ENCODE measurements around the gene TBX15.

DNA sequence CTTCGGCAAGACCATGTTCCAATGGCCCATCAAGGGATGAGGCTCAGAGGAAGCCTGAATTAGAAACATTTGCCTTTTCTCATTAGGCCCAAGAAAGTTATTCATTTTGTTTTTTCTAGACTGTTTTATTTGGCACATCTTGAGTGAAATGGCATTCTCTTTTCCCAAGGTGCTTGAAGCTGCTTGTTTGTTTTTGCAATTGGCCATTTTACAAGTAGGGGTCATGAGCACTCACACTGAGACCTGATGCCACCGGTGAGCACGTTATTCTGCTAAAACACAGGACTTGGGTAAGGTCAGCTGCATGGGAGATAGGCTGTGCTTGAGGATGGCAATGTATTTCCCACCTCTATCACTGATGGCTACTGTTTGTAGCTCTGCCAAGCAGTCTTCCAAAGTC lies 128.1 kb downstream of the TBX15 start:
- TF ChIP-seq, protein P1, sequence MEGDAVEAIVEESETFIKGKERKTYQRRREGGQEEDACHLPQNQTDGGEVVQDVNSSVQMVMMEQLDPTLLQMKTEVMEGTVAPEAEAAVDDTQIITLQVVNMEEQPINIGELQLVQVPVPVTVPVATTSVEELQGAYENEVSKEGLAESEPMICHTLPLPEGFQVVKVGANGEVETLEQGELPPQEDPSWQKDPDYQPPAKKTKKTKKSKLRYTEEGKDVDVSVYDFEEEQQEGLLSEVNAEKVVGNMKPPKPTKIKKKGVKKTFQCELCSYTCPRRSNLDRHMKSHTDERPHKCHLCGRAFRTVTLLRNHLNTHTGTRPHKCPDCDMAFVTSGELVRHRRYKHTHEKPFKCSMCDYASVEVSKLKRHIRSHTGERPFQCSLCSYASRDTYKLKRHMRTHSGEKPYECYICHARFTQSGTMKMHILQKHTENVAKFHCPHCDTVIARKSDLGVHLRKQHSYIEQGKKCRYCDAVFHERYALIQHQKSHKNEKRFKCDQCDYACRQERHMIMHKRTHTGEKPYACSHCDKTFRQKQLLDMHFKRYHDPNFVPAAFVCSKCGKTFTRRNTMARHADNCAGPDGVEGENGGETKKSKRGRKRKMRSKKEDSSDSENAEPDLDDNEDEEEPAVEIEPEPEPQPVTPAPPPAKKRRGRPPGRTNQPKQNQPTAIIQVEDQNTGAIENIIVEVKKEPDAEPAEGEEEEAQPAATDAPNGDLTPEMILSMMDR (IDR thresholded peaks at IDR 0.05; ENCODE audit: low read depth, low read length): no peak
- TF ChIP-seq EZH2phosphoT487 (IDR thresholded peaks at IDR 0.05; ENCODE audit: low read depth): no peak

Data from OCI-LY3 (cell line).